ENCODE measurements around the gene ANKRD34A.

DNA sequence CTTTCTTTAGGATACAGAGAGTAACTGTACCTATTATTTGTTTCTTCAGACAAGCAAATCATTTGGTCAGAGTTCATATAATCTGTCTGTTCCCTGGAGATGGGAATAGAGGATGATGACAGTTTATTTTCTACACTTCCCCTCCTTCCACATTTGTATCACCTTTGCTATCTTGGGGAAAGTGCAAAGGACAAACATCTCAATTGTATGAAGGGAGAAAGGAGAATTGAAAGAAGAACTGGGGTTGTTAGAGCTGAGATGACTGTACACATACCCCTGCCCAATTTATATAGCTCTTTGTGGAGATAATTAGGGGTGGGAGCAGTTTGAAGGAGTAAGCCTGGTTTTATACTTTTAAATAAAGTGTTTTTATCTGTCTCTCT is 14.1 kb upstream of the ANKRD34A start:
- TF ChIP-seq TAF1 (IDR thresholded peaks at IDR 0.05; ENCODE audit: low read depth, low read length), result no peak
- TF ChIP-seq, protein P1, sequence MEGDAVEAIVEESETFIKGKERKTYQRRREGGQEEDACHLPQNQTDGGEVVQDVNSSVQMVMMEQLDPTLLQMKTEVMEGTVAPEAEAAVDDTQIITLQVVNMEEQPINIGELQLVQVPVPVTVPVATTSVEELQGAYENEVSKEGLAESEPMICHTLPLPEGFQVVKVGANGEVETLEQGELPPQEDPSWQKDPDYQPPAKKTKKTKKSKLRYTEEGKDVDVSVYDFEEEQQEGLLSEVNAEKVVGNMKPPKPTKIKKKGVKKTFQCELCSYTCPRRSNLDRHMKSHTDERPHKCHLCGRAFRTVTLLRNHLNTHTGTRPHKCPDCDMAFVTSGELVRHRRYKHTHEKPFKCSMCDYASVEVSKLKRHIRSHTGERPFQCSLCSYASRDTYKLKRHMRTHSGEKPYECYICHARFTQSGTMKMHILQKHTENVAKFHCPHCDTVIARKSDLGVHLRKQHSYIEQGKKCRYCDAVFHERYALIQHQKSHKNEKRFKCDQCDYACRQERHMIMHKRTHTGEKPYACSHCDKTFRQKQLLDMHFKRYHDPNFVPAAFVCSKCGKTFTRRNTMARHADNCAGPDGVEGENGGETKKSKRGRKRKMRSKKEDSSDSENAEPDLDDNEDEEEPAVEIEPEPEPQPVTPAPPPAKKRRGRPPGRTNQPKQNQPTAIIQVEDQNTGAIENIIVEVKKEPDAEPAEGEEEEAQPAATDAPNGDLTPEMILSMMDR (IDR thresholded peaks at IDR 0.05; ENCODE audit: control extremely low read depth in 1 of 3, insufficient read depth in 1 of 3, low read depth in 1 of 3, low read length in 3 of 3), result no peak

Measured in H1 (cell line).